GM12878 (cell line): Measurements from ENCODE around the gene ARFGAP3. TPM values are rescaled to one million over a fixed set of nuclear protein-coding genes. Genes with fewer than 3 reads are reported as not detected.

Source experiments
- ATAC-seq: fragments of 200-7000 bp; cut with Tn5 transposase; 3 replicates; pipeline ENCODE4 v1.9.1; 2020; ENCODE audit warnings: mild to moderate bottlenecking, moderate library complexity
- BruUV-seq: library from RNA; stranded (reverse); fragments of 400-500 nt; replicated peaks from 2 replicates; lab custom pipeline; 2021; lab: Mats Ljungman, UMichigan
- CTCF ChIA-PET: fragments of 300-600 bp; sonication (Branson Sonifier 250); formaldehyde crosslinking; extraction: SDS; loops from one replicate; lab custom pipeline; 2021; ENCODE audit warnings: inconsistent platforms; lab: Yijun Ruan, JAX
- POLR2A ChIA-PET: fragments of 350-600 bp; formaldehyde crosslinking; extraction: SDS; loops from one replicate; lab custom pipeline; 2021; ENCODE audit warnings: inconsistent platforms; lab: Charles Lee
- RAD21 ChIA-PET: fragments of 300-600 bp; sonication (Branson Sonifier 250); formaldehyde crosslinking; loops from one replicate; lab custom pipeline; 2023; ENCODE audit warnings: antibody characterized with exemption; ENCODE audit not compliant: unreplicated experiment; lab: Charles Lee
- SMC1A ChIA-PET: fragments of 300-600 bp; sonication (Branson Sonifier 250); formaldehyde crosslinking; loops from one replicate; lab custom pipeline; 2023; ENCODE audit not compliant: unreplicated experiment, uncharacterized antibody; lab: Charles Lee
- DNase-seq: peaks from one replicate; pipeline ENCODE4 v3.0.0-alpha.2; 2011; ENCODE audit warnings: low read depth, low spot score
- FAIRE-seq: peaks from 3 replicates; lab custom pipeline; 2011; peaks lifted over from hg19 to GRCh38; lab: Jason Lieb, UNC
- H2AFZ ChIP-seq: 2 replicates; pipeline ENCODE4 v1.6.0; 2011; ENCODE audit warnings: low read depth, low read length, control low read depth; ENCODE audit not compliant: control insufficient read depth
- H3K27ac ChIP-seq: 2 replicates; pipeline ENCODE4 v1.5.1; 2011; ENCODE audit warnings: control low read depth; ENCODE audit not compliant: control insufficient read depth, insufficient read depth
- H3K27me3 ChIP-seq, 2 experiments: replicated peaks in 1 of 2; 2 replicates each; pipeline versions ENCODE4 v1.6.0 to v1.6.1; 2011; ENCODE audit warnings: low read length in 1 of 2; ENCODE audit not compliant: control insufficient read depth in 2 of 2, insufficient read depth in 2 of 2
- H3K36me3 ChIP-seq, 2 experiments: 2 replicates each; pipeline ENCODE4 v1.5.1; 2011; ENCODE audit warnings: low read length in 1 of 2; ENCODE audit not compliant: control insufficient read depth in 2 of 2, insufficient read depth in 2 of 2
- H3K4me1 ChIP-seq: 2 replicates; pipeline ENCODE4 v1.6.1; 2011; ENCODE audit warnings: mild to moderate bottlenecking, low read length, moderate library complexity, mixed read lengths; ENCODE audit not compliant: control insufficient read depth, insufficient read depth
- H3K4me2 ChIP-seq: 2 replicates; pipeline ENCODE4 v1.6.0; 2011; ENCODE audit warnings: control low read depth; ENCODE audit not compliant: control insufficient read depth, insufficient read depth
- H3K4me3 ChIP-seq: fragments of 200-600 bp; sonication (generic); 2 replicates; pipeline ENCODE4 v1.5.1; 2016
- H3K79me2 ChIP-seq: 2 replicates; pipeline ENCODE4 v1.6.0; 2011; ENCODE audit warnings: low read length; ENCODE audit not compliant: control insufficient read depth, insufficient read depth
- H3K9ac ChIP-seq: 2 replicates; pipeline ENCODE4 v1.8.0; 2011; ENCODE audit warnings: low read length, control low read depth, mixed read lengths; ENCODE audit not compliant: control insufficient read depth, insufficient read depth
- H3K9me3 ChIP-seq: replicated peaks from 3 replicates; pipeline ENCODE4 v1.5.1; 2011; ENCODE audit warnings: mild to moderate bottlenecking, low read length; ENCODE audit not compliant: control insufficient read depth, insufficient read depth
- H4K20me1 ChIP-seq: 2 replicates; pipeline ENCODE4 v1.6.0; 2011; ENCODE audit not compliant: control insufficient read depth, insufficient read depth
- PKNOX1 ChIP-seq: fragments of 450-650 bp; IDR thresholded peaks from 2 replicates; pipeline ENCODE4 v1.6.1; 2016; ENCODE audit warnings: mild to moderate bottlenecking
- POLR2A ChIP-seq: IDR thresholded peaks from 2 replicates; pipeline ENCODE4 v1.6.1; 2011; ENCODE audit warnings: low read depth, mild to moderate bottlenecking, low read length
- POLR2AphosphoS5 ChIP-seq: IDR thresholded peaks from 2 replicates; pipeline ENCODE4 v1.6.1; 2011; ENCODE audit warnings: mild to moderate bottlenecking, low read length, inconsistent platforms
- RELA ChIP-seq: fragments of 450-650 bp; IDR thresholded peaks from 2 replicates; pipeline ENCODE4 v1.8.0; 2014; ENCODE audit warnings: borderline replicate concordance; ENCODE audit not compliant: partially characterized antibody
- RUNX3 ChIP-seq: IDR thresholded peaks from 2 replicates; pipeline ENCODE4 v1.6.1; 2012; ENCODE audit warnings: low read length, inconsistent platforms
- STAT3 ChIP-seq: IDR thresholded peaks from 2 replicates; pipeline ENCODE4 v1.6.1; 2011; ENCODE audit warnings: low read depth, low read length, improper control_type of control experiment
- SUPT20H ChIP-seq: IDR thresholded peaks from 2 replicates; pipeline ENCODE4 v1.6.1; 2011; ENCODE audit warnings: low read depth, mild to moderate bottlenecking, low read length, moderate library complexity, borderline replicate concordance; ENCODE audit not compliant: control insufficient read depth
- YBX1 ChIP-seq: fragments of 450-650 bp; IDR thresholded peaks from 2 replicates; pipeline ENCODE4 v1.6.1; 2016; ENCODE audit warnings: antibody characterized with exemption
- ZNF207 ChIP-seq: fragments of 450-650 bp; IDR thresholded peaks from 2 replicates; pipeline ENCODE4 v1.6.1; 2014; ENCODE audit warnings: antibody characterized with exemption, mild to moderate bottlenecking, borderline replicate concordance
- ZNF217 ChIP-seq: fragments of 450-650 bp; IDR thresholded peaks from 2 replicates; pipeline ENCODE4 v1.6.1; 2017; ENCODE audit warnings: antibody characterized with exemption, mild to moderate bottlenecking
- ZNF24 ChIP-seq: fragments of 450-650 bp; IDR thresholded peaks from 2 replicates; pipeline ENCODE4 v1.6.1; 2017; ENCODE audit warnings: antibody characterized with exemption, mild to moderate bottlenecking
- ZZZ3 ChIP-seq: IDR thresholded peaks from 2 replicates; pipeline ENCODE4 v1.6.1; 2011; ENCODE audit warnings: low read depth; ENCODE audit not compliant: control insufficient read depth, insufficient read length
- WGBS: methylation state at CpG from one replicate; pipeline ENCODE4 v1.1.6; 2016; ENCODE audit warnings: low lambda C conversion rate; ENCODE audit not compliant: insufficient replicate concordance, insufficient coverage; ENCODE audit errors: missing lambda C conversion rate; 5-methylcytosine and 5-hydroxymethylcytosine counted together
- in situ Hi-C: fragments of 300-500 bp; cut with MboI; formaldehyde crosslinking; loops from 9 replicates; pipeline ENCODE4 v1.14.3; 2018; ENCODE audit warnings: mixed read lengths
- intact Hi-C: fragments of 100-400 bp; cut with micrococcal nuclease; formaldehyde crosslinking; loops from one replicate; pipeline ENCODE4 v1.14.2; 2022; ENCODE audit not compliant: unreplicated experiment
- polyA plus RNA-seq, 11 experiments: library from polyadenylated mRNA; depleted of rRNA in 4 of 11; unstranded in 6 of 11; stranded (reverse) in 5 of 11; fragments of >200 nt; fragmentation: Nextera tagmentation in 4 of 11; fragmentation: Illumina TruSeq in 1 of 11; extraction: Ambion mirVana in 4 of 11; extraction: Trizol in 1 of 11; gene quantifications; 1 replicate in 1 of 11; 2 replicates in 10 of 11; pipeline versions ENCODE4 v1.2.1 to v1.2.3, GENCODE V29; 2011 to 2016; ENCODE audit warnings: inconsistent platforms in 2 of 11, missing spikeins in 2 of 11, low read depth in 1 of 11
- total RNA-seq, 4 experiments: library from RNA; depleted of rRNA in 3 of 4; stranded (reverse); fragments of >200 nt in 3 of 4; fragmentation: Illumina TruSeq in 1 of 4; extraction: Trizol in 1 of 4; gene quantifications; 2 replicates each; pipeline versions ENCODE4 v1.2.1 to v1.2.3, GENCODE V29; 2013 to 2021

Gene ARFGAP3
- total and polyA plus RNA-seq, 10 of the 15 experiments (the other 5 are each of a cell fraction or from before 2014, with no cell fraction given) = 29.7 to 50.8 (median 39.5) TPM

GRCh38 chr22:42885446-42885845 lies 28.4 kb upstream of the ARFGAP3 start:
- Histone ChIP-seq H3K4me3 (no peak overlapping the region), H3K36me3 (peaks cover 40 to 43% of the 10 kb centered on the region in 2 experiments), H3K4me2 (no peak overlapping the region), H2AFZ (no peak overlapping the region)
- ATAC-seq (no peak), DNase-seq (no peak), FAIRE-seq (no peak)
- POLR2A ChIA-PET = no interaction called here
- 94% methylated on average over 9 of the region's 9 CpGs for WGBS
- SMC1A ChIA-PET = interaction anchor here (0.6 kb wide), 1 partner anchor 85 kb away, joined by 3 read pairs; no protein-coding TSS in a partner anchor
- no peak for TF ChIP-seq POLR2A
- no peak for TF ChIP-seq POLR2AphosphoS5
- TF ChIP-seq RUNX3 = no peak
- no peak for TF ChIP-seq ZNF24
- TF ChIP-seq ZZZ3 = no peak
- no peak for TF ChIP-seq SUPT20H
- no peak for TF ChIP-seq PKNOX1
- TF ChIP-seq ZNF217 = no peak
- no peak for TF ChIP-seq YBX1
- no peak for TF ChIP-seq RELA
- TF ChIP-seq STAT3 = no peak
- no peak for TF ChIP-seq ZNF207
- TF ChIP-seq, all 136 proteins: peak for 0
- BruUV-seq = no TSS peak
- peaks cover 21% of the 10 kb centered on the region for H3K4me1 ChIP-seq
- intact Hi-C loops = no loop called here
- RAD21 ChIA-PET = no interaction called here
- no peaks in the 10 kb centered on the region for H3K27me3 ChIP-seq
- CTCF ChIA-PET = interaction anchor here (0.6 kb wide), 1 partner anchor 169 kb away, joined by 3 read pairs; no protein-coding TSS in a partner anchor
- in situ Hi-C loops = no loop called here
- no peaks in the 10 kb centered on the region for H4K20me1 ChIP-seq
- H3K79me2 ChIP-seq = peaks cover 10% of the 10 kb centered on the region
- no peaks in the 10 kb centered on the region for H3K9me3 ChIP-seq
- H3K9ac ChIP-seq = no peak overlapping the region
- H3K27ac ChIP-seq = no peak overlapping the region
